Esophagus squamous epithelium (tissue), 5 donors: ENCODE results near the gene CCSER1. TPM values are rescaled to one million over a fixed set of nuclear protein-coding genes. Genes with fewer than 3 reads are reported as not detected.
"Not testable (repeated sequence)": the region's sequence is repeated elsewhere in the genome, so short reads cannot be mapped to it uniquely, and the experiment has no call there.

ENCODE experiments used
- DNase-seq: peaks from one replicate; lab custom pipeline; 2025; lab: John Stamatoyannopoulos, UW
- H3K27ac ChIP-seq, 4 donors: fragments of 200-600 bp; sonication (generic); one replicate each; pipeline ENCODE4 v1.5.1; 2016 to 2019; ENCODE audit warnings: mild to moderate bottlenecking in 1 of 4
- H3K27me3 ChIP-seq, 4 donors: fragments of 200-600 bp; sonication (generic); 1 replicate in 3 of 4; 2 replicates in 1 of 4; pipeline versions ENCODE4 v1.5.1 to v1.6.0; 2017 to 2021; ENCODE audit warnings: antibody characterized with exemption in 1 of 4
- H3K36me3 ChIP-seq, 3 donors: fragments of 200-600 bp; sonication (generic); one replicate each; pipeline ENCODE4 v1.5.1; 2016 to 2019
- H3K4me1 ChIP-seq, 3 donors: fragments of 200-600 bp; sonication (generic); one replicate each; pipeline ENCODE4 v1.5.1; 2017 to 2019
- H3K4me3 ChIP-seq, 4 donors: fragments of 200-600 bp; sonication (generic); 1 replicate in 3 of 4; 2 replicates in 1 of 4; pipeline ENCODE4 v1.5.1; 2016 to 2019; ENCODE audit warnings: mild to moderate bottlenecking in 2 of 4, moderate library complexity in 1 of 4
- H3K9me3 ChIP-seq, 3 donors: fragments of 200-600 bp; sonication (generic); one replicate each; pipeline ENCODE4 v1.5.1; 2016 to 2019
- CTCF ChIP-seq, 6 experiments: fragments of 450-650 bp in 4 of 6; fragments of 200-600 bp in 2 of 6; sonication (generic) in 2 of 6; IDR thresholded peaks; one replicate each; pipeline ENCODE4 v1.5.1; 2016 to 2019; ENCODE audit warnings: antibody characterized with exemption in 6 of 6, mild to moderate bottlenecking in 4 of 6, moderate library complexity in 4 of 6
- POLR2A ChIP-seq, 4 donors: fragments of 450-650 bp; IDR thresholded peaks; one replicate each; pipeline ENCODE4 v1.6.1; 2017; ENCODE audit warnings: antibody characterized with exemption in 4 of 4, mild to moderate bottlenecking in 4 of 4, moderate library complexity in 3 of 4
- WGBS, 2 donors: methylation state at CpG; one replicate each; pipeline ENCODE4 v1.1.5; 2018; 5-methylcytosine and 5-hydroxymethylcytosine counted together
- intact Hi-C: fragments of 100-400 bp; cut with DNase I; formaldehyde crosslinking; loops from one replicate; pipeline ENCODE4 v1.15.0; 2022
- total RNA-seq, 4 donors: library from RNA; depleted of rRNA; stranded (reverse); fragments of >200 nt; gene quantifications; one replicate each; pipeline ENCODE4 v1.1.0, GENCODE V29; 2016
- donor health status: DM: yes; HTN: yes; CAD: no.

CCSER1 gene
- total RNA-seq, 4 donors from 2014 or later, result 1.2 to 12.4 (median 2.2) TPM

- Histone ChIP-seq H3K27me3 (no peaks in the 10 kb centered on the region), H3K4me3 (no peak overlapping the region), H3K27ac (no peak overlapping the region), H3K9me3 (peaks cover 0 to 14% (median 0%) of the 10 kb centered on the region in 3 donors), H3K4me1 (no peaks in the 10 kb centered on the region), H3K36me3 (no peaks in the 10 kb centered on the region)
- intact Hi-C loops, result no loop called here
- DNase-seq, result no peak
- TF ChIP-seq POLR2A (IDR thresholded peaks at IDR 0.05) (no peak), CTCF (IDR thresholded peaks at IDR 0.05) (no peak)
Measured at GRCh38 chr4:91170768-91171167, 1043.6 kb downstream of the CCSER1 start.

GRCh38 chr4:91171217-91171616 lies 1044.0 kb downstream of the CCSER1 start:
- Histone ChIP-seq H3K9me3 (peaks cover 0 to 14% (median 0%) of the 10 kb centered on the region in 3 donors), H3K4me3 (no peak overlapping the region), H3K27me3 (no peaks in the 10 kb centered on the region), H3K27ac (no peak overlapping the region), H3K4me1 (no peaks in the 10 kb centered on the region), H3K36me3 (no peaks in the 10 kb centered on the region)
- intact Hi-C loops, result no loop called here
- TF ChIP-seq POLR2A (IDR thresholded peaks at IDR 0.05) (no peak), CTCF (IDR thresholded peaks at IDR 0.05) (no peak)
- WGBS, 2 donors, result 25 to 32% methylated on average over 1 of the region's 1 CpG
- DNase-seq, result no peak

GRCh38 chr4:91185061-91185460 lies 1057.9 kb downstream of the CCSER1 start:
- H3K27ac ChIP-seq, H3K4me1 ChIP-seq, H3K27me3 ChIP-seq, H3K36me3 ChIP-seq, DNase-seq, H3K4me3 ChIP-seq, H3K9me3 ChIP-seq, intact Hi-C loops: not testable (repeated sequence)
- 82 to 89% methylated on average over 1 of the region's 1 CpG for WGBS, 2 donors

- Histone ChIP-seq H3K4me3 (peak overlapping the region in 1 of 4 donors; percentile 40), H3K9me3 (no peaks in the 10 kb centered on the region), H3K4me1 (no peaks in the 10 kb centered on the region), H3K36me3 (no peaks in the 10 kb centered on the region), H3K27me3 (no peaks in the 10 kb centered on the region), H3K27ac (no peak overlapping the region)
- intact Hi-C loops, result no loop called here
- TF ChIP-seq CTCF (IDR thresholded peaks at IDR 0.05) (no peak), POLR2A (IDR thresholded peaks at IDR 0.05) (no peak)
- 74 to 77% methylated on average over 4 of the region's 4 CpGs for WGBS, 2 donors
- no peak for DNase-seq
Measured at GRCh38 chr4:91198951-91199350, 1071.8 kb downstream of the CCSER1 start.

- no peaks in the 10 kb centered on the region for H3K27me3 ChIP-seq
- DNase-seq, result no peak
- no peaks in the 10 kb centered on the region for H3K36me3 ChIP-seq
- intact Hi-C loops, result no loop called here
- no peak overlapping the region for H3K27ac ChIP-seq
- WGBS, 2 donors, result 87 to 90% methylated on average over 3 of the region's 3 CpGs
- H3K9me3 ChIP-seq, result no peaks in the 10 kb centered on the region
- no peak overlapping the region for H3K4me3 ChIP-seq
- TF ChIP-seq POLR2A (IDR thresholded peaks at IDR 0.05), result no peak
- TF ChIP-seq CTCF (IDR thresholded peaks at IDR 0.05), result no peak
- H3K4me1 ChIP-seq, result no peaks in the 10 kb centered on the region
Measured at GRCh38 chr4:91207535-91207934, 1080.3 kb downstream of the CCSER1 start.

- no peak overlapping the region for H3K4me3 ChIP-seq
- 51 to 56% methylated on average over 3 of the region's 3 CpGs for WGBS, 2 donors
- no peaks in the 10 kb centered on the region for H3K9me3 ChIP-seq
- DNase-seq, result no peak
- no peaks in the 10 kb centered on the region for H3K27me3 ChIP-seq
- H3K4me1 ChIP-seq, result no peaks in the 10 kb centered on the region
- no peak overlapping the region for H3K27ac ChIP-seq
- H3K36me3 ChIP-seq, result no peaks in the 10 kb centered on the region
- TF ChIP-seq CTCF (IDR thresholded peaks at IDR 0.05) (no peak), POLR2A (IDR thresholded peaks at IDR 0.05) (no peak)
- intact Hi-C loops, result no loop called here
Measured at GRCh38 chr4:91212211-91212610, 1085.0 kb downstream of the CCSER1 start.

- intact Hi-C loops, DNase-seq, H3K27ac ChIP-seq, H3K4me3 ChIP-seq, H3K36me3 ChIP-seq, H3K4me1 ChIP-seq, H3K9me3 ChIP-seq, H3K27me3 ChIP-seq: not testable (repeated sequence)
- 90% methylated on average over 4 of the region's 26 CpGs; no CpG with 5 or more reads in 1 of the 2 donors for WGBS, 2 donors
Measured at GRCh38 chr4:91217831-91218403, 1090.7 kb downstream of the CCSER1 start.
